Activated CD4-positive, alpha-beta memory T cell treated with anti-CD3 and anti-CD28 coated beads for 36 hours (primary cell): ENCODE results near the gene ODAD3. TPM values are rescaled to one million over a fixed set of nuclear protein-coding genes. Genes with fewer than 3 reads are reported as not detected.
A peak's percentile ranks its signal among the peaks of the same experiment; 100 is the strongest.

Source experiments
- CTCF ChIA-PET: fragments of 350-600 bp; sonication (Branson Sonifier 250); formaldehyde crosslinking; loops from one replicate; lab custom pipeline; 2021; ENCODE audit warnings: antibody characterized with exemption, inconsistent platforms; lab: Charles Lee
- POLR2A ChIA-PET: fragments of 350-600 bp; sonication (Branson Sonifier 250); formaldehyde crosslinking; loops from one replicate; lab custom pipeline; 2021; ENCODE audit warnings: antibody characterized with exemption; lab: Charles Lee
- DNase-seq: peaks from one replicate; pipeline ENCODE4 v3.0.0-alpha.2; 2020
- H3K27ac Mint-ChIP-seq: one replicate; pipeline ENCODE4 v1.8.0; 2021; ENCODE audit warnings: mixed read lengths
- H3K27me3 Mint-ChIP-seq: one replicate; pipeline ENCODE4 v1.8.0; 2021; ENCODE audit warnings: mixed read lengths
- H3K36me3 Mint-ChIP-seq: one replicate; pipeline ENCODE4 v1.8.0; 2021; ENCODE audit warnings: mixed read lengths
- H3K4me1 Mint-ChIP-seq: one replicate; pipeline ENCODE4 v1.8.0; 2021; ENCODE audit warnings: low read depth, mixed read lengths
- H3K4me3 Mint-ChIP-seq: one replicate; pipeline ENCODE4 v1.8.0; 2021; ENCODE audit warnings: mild to moderate bottlenecking, mixed read lengths
- H3K9me3 Mint-ChIP-seq: one replicate; pipeline ENCODE4 v1.8.0; 2021; ENCODE audit warnings: mixed read lengths
- intact Hi-C: fragments of 100-400 bp; cut with micrococcal nuclease; formaldehyde crosslinking; loops from one replicate; pipeline ENCODE4 v1.15.1; 2023
- total RNA-seq, 2 experiments: library from RNA; stranded (reverse); gene quantifications; one replicate each; pipeline ENCODE4 v1.2.3, GENCODE V29; 2021

ODAD3 gene
- under 1 TPM; 0.15 to 0.26 TPM for total RNA-seq

DNA sequence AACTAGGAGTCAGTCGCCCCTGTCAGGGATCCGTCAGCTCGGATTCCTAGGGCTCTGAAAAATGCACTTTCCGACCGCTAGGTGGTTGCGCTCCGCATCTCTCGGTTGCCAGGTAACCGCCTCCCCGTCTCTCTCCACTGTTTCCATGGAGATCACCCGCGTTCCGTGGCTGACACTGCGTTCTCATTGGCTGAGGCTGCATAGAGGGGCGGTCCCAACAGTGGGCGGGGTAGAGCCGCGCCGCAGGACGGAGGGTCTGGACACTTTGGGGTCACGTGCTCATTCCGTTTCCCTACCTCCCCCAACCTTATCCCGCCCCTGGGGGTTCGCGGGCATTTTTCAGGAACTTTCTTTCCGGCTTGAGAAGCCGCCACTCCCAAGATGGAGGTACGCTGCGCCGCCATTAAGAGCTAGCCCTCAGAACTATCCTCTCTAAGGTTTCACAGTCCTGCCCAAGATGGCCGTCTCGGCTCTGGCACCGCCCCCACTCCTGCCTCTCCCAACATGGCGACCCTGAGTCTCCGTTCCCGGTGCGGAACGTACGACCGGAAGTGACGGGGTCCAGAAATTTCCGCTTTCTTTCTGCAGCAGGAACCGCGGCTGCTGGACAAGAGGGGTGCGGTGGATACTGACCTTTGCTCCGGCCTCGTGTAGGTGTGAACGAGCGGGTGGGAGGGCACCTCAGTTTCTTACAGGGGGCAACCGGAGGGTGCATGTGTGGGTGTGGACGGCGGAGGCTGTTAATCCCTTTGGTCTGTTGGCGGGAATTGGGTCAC is at the start of gene ODAD3, which contains the start of gene PRKCSH:
Gene ODAD3 (minus strand): TSS at position 65 of the 776 bp plus-strand sequence. CDS start 105 bp downstream, outside the sequence.
Gene PRKCSH (plus strand): TSS at position 579 of the 776 bp plus-strand sequence. CDS start 483 bp downstream, outside the sequence.
- H3K36me3 Mint-ChIP-seq: peaks cover 20% of the 10 kb centered on the region
- peak within 1 kb of the TSS; percentile 99 for H3K4me3 Mint-ChIP-seq
- CTCF ChIA-PET: interaction anchor here (0.6 to 2.8 kb wide), 10 partner anchors 13 to 898 kb away, joined by 3 to 18 read pairs (median 4); partner anchors contain the start of genes SWSAP1 and ZNF563
- intact Hi-C loops: loop anchor here (1.0 to 5.0 kb wide), 5 partner anchors 13 to 143 kb away; no protein-coding TSS in a partner anchor
- peak within 1 kb of the TSS; percentile 95 for H3K27ac Mint-ChIP-seq
- POLR2A ChIA-PET: interaction anchor here (1.0 to 1.4 kb wide), 2 partner anchors 52 to 54 kb away, joined by 3 to 11 read pairs; no protein-coding TSS in a partner anchor
- H3K4me1 Mint-ChIP-seq: peaks cover 24% of the 10 kb centered on the region
- peaks cover 1% of the 10 kb centered on the region for H3K27me3 Mint-ChIP-seq
- DNase-seq: peak; percentile 99
- H3K9me3 Mint-ChIP-seq: no peaks in the 10 kb centered on the region

DNA sequence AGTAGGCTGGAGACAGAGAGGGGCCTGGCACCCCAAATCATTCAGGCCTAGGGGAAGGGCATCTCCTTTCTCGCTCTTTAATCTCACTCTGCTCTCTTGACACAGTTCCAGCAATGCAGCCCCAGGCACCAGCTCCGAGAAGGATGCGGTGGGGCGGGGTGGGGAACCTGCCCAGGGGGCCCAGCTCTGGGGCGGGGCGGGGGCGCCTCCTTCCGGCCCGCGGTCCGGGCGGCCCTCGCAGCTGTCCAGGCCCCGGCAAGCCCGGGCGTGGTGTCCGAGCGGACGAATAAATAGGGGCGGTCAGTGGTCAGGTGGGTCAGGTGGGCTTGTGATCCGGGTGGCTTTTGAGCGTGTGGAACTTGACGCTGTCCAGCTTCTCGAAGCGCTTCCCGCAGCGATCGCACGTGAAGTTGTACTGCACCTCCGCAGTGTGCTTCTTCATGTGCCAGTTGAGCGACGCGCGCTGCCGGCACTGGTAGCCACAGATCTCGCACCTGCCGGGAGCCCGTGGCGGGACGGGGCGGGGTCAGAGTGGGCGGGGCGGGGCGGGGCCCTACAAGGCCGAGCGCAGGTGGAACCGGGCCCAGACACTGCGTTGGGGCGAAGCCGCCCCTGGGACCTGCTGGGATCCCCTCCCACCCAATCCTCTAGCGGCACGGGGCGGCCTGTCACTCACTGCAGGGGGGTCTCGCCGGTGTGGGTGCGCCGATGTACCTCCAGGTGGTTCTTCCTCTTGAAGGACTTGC is 48.6 kb upstream of the ODAD3 start:
- ChIA-PET CTCF (interaction anchor here (0.7 to 3.4 kb wide), 32 partner anchors 8 to 553 kb away, joined by 3 to 36 read pairs (median 5); partner anchors contain the start of genes CCDC159, ECSIT, ODAD3 and PRKCSH), POLR2A (interaction anchor here (1.5 to 1.7 kb wide), 2 partner anchors 102 to 108 kb away, joined by 9 to 10 read pairs; no protein-coding TSS in a partner anchor)
- intact Hi-C loops: loop anchor here (2.0 kb wide), 2 partner anchors 103 to 191 kb away; no protein-coding TSS in a partner anchor
- no peak overlapping the region for H3K27ac Mint-ChIP-seq
- no peak overlapping the region for H3K4me3 Mint-ChIP-seq
- no peak for DNase-seq
- H3K4me1 Mint-ChIP-seq: peaks cover 19% of the 10 kb centered on the region
- no peaks in the 10 kb centered on the region for H3K9me3 Mint-ChIP-seq
- H3K36me3 Mint-ChIP-seq: peaks cover 9% of the 10 kb centered on the region
- peaks cover 17% of the 10 kb centered on the region for H3K27me3 Mint-ChIP-seq

DNA sequence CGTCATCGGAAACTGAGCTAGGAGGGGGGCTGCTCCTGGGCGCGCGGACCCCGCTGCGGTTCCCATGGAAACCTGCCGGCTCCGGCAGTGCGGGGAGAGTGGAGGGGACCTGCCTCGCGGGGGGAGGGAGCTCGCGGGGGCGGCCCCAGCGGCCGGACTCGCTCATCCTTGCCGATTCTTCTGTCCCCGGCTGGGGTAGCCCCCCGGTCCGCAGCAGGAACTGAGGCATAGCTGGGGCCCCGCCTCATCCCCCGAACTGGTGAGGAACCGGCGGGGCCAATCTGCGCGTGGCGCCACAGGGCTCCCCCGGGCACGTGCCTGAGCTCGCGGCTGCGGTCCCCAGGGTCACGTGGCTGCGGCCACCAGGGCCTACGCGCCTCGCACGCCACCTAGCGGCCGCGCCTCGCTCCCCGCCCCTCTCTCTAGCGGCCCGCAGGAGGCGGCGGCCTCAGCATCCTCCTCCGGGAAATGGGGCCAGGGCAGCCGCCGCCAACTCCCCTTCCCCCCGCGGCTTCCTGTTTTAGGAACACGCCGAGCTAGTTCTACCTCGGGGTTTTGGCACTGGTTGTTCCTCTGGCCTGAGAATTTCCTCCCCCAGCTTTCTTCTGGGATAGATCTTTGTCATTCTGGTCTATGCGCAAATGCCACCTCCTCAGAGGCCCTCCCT is 47.6 kb upstream of the ODAD3 start:
- Mint-ChIP-seq H3K27ac (peak overlapping the region; percentile 52), H3K27me3 (peaks cover 17% of the 10 kb centered on the region)
- intact Hi-C loops: loop anchor here (1.0 to 2.0 kb wide), 3 partner anchors 47 to 190 kb away; partner anchors contain the start of genes ODAD3 and PRKCSH

DNA sequence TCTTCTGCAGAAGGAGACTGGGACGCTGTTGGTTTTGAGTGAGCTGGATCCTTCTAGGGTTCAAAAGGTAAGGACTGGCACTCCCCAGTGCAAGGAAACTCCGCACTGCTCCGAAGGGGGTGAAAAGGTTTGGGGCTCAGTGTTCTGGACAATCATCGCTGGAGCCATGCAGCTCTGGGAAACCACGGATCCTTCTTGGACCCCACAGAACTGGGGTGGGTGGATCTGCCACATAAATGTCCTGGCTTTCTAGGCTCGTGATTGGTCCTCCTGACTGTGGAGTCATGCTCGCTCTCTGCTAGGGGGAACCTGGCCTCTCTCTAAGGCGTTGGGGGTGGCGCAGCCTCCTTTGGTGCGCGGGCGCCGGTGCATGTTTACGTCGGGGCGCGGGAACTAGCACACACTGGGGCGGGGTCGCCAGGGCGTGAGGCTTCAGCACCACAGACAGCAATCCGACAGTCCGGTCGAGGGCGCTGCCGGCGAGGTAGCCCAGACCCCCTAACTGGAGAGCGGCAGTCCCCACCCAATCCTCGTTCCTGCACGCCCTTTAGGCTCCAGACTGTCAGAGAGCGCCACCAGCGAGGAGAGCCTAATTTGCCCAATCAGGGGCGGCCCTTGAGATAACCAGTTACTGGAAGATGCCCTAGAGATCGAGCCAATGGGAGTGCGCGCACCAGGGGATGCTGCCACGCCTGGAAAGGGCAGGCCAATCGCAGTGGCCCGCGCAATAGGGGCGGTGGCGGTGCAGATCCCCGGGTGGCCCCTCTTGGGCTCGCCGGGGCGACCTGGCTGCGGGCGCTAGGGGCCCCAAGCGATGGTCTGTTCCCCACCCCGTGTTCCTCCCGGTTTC is 46.8 kb upstream of the ODAD3 start:
- no peaks in the 10 kb centered on the region for H3K9me3 Mint-ChIP-seq
- H3K27ac Mint-ChIP-seq: no peak overlapping the region
- H3K4me1 Mint-ChIP-seq: peaks cover 19% of the 10 kb centered on the region
- ChIA-PET CTCF (interaction anchor here (0.6 to 3.4 kb wide), 41 partner anchors 8 to 551 kb away, joined by 3 to 36 read pairs (median 4); partner anchors contain the start of genes CCDC159, ECSIT, ODAD3 and PRKCSH), POLR2A (interaction anchor here (0.8 to 1.7 kb wide), 6 partner anchors 47 to 106 kb away, joined by 3 to 10 read pairs (median 4); no protein-coding TSS in a partner anchor)
- DNase-seq: peak; percentile 89
- H3K4me3 Mint-ChIP-seq: peak overlapping the region; percentile 70
- H3K36me3 Mint-ChIP-seq: peaks cover 9% of the 10 kb centered on the region
- intact Hi-C loops: loop anchor here (1.0 to 2.0 kb wide), 3 partner anchors 46 to 189 kb away; partner anchors contain the start of genes ODAD3 and PRKCSH
- H3K27me3 Mint-ChIP-seq: peaks cover 17% of the 10 kb centered on the region

More for the DNA sequence above, 47.6 kb upstream of the ODAD3 start:
- CTCF ChIA-PET: interaction anchor here (0.6 to 3.4 kb wide), 43 partner anchors 9 to 552 kb away, joined by 3 to 36 read pairs (median 4); partner anchors contain the start of genes CCDC159, ECSIT, ODAD3 and PRKCSH
- Mint-ChIP-seq H3K36me3 (peaks cover 9% of the 10 kb centered on the region), H3K4me1 (peaks cover 19% of the 10 kb centered on the region), H3K9me3 (no peaks in the 10 kb centered on the region), H3K4me3 (peak overlapping the region; percentile 70)
- POLR2A ChIA-PET: interaction anchor here (0.6 to 1.7 kb wide), 5 partner anchors 46 to 107 kb away, joined by 3 to 10 read pairs (median 6); no protein-coding TSS in a partner anchor
- peak; percentile 91 for DNase-seq

DNA sequence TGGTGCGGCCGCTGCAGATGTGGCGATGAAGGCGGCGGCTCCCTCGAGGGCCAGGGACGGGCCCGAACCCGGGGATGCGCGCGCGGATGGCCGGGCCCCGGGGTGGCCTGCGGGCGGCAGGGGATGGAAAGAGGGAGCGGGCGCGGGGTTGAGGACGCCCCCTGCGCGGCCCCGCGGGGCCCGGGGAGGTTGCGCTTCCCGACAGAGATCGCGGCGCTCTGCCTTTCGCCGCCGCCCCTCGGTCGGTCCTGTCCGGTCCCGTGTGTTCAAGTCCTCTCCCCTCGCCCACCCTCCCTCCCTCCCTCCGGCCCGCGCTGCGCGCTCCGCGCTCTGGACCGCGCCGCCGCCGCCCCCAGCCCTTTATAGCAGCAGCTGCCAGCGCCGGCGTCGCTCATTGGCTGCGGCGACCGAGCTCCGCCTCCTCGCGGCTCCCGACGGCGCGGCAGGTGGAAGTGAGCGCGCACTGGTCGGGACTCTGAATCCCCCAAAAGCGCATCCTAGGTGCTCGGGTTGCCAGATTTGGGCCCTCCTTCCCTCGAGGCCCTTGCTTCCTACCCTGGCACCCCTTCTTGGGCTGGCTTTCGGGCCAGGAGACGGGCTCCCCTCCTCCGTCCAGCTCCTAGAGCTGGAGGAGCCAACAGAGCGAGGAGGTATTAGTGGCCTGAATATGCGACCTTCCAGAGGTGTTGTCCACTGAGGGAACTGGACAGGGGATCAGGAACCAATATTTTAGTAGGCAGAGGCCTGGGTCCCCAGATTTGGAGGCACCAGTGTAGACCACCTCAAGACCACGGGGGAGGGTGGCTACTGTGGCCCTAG is 46.0 kb upstream of the ODAD3 start, which contains the start of gene ELAVL3:
Gene ELAVL3 (minus strand): TSS at position 332 of the 819 bp plus-strand sequence. CDS start 438 bp downstream, outside the sequence.
- peaks cover 9% of the 10 kb centered on the region for H3K36me3 Mint-ChIP-seq
- H3K4me3 Mint-ChIP-seq: peak within 1 kb of the TSS; percentile 51
- ChIA-PET CTCF (interaction anchor here (0.6 to 3.4 kb wide), 4 partner anchors 100 to 1481 kb away, joined by 3 to 36 read pairs (median 20); partner anchors contain the start of gene SWSAP1), POLR2A (interaction anchor here (0.8 to 1.3 kb wide), 3 partner anchors 47 to 104 kb away, joined by 3 to 4 read pairs (median 3); no protein-coding TSS in a partner anchor)
- DNase-seq: no peak
- H3K27me3 Mint-ChIP-seq: peaks cover 17% of the 10 kb centered on the region
- intact Hi-C loops: no loop called here
- H3K27ac Mint-ChIP-seq: no peak within 1 kb of the TSS
- no peaks in the 10 kb centered on the region for H3K9me3 Mint-ChIP-seq
- peaks cover 19% of the 10 kb centered on the region for H3K4me1 Mint-ChIP-seq

DNA sequence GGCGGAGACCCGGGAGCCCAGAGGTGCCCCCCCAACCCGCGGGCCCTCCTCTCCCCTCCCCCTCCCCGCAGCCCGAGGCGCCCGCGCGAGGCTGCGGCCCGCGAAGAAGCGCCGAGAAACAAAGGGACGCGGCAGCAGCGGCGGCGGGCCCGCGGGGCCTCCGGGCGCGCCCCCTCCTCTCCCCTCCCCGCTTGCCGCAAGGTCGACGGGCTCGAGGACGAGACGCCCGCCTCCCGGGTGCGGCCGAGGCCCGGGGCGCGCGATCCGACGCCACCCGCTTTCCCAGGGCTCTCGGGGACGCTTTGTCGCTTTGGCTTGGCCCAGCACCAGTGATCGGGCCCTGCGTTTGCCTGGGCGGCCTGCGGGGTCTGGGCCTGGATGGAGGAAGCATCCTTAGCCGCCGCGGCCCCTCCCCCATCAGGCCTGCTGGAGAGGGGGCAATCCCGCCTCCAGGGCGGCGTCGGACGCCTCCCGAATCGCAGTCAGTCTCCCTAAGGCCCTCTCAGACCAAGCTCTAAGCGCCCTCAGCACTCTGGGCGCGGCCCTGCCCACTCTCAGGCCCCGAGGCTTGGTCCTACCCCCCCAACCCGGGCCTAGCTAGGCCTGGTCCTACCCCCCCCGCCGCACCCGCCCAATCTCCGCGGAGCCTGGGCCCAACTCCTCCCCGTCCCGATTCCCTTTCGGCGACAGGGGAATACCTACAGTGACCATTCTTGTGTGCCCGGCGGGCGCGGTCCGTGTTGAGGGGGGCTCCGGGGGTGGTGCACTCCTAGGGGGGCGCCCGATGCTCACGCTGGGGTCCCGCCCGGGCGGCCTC is 45.2 kb upstream of the ODAD3 start:
- H3K27ac Mint-ChIP-seq: no peak overlapping the region
- H3K4me3 Mint-ChIP-seq: no peak overlapping the region
- CTCF ChIA-PET: interaction anchor here (0.6 to 1.1 kb wide), 2 partner anchors 186 to 1480 kb away, joined by 3 to 4 read pairs; no protein-coding TSS in a partner anchor
- POLR2A ChIA-PET: interaction anchor here (1.0 kb wide), 1 partner anchor 99 kb away, joined by 4 read pairs; no protein-coding TSS in a partner anchor
- peaks cover 7% of the 10 kb centered on the region for H3K36me3 Mint-ChIP-seq
- peaks cover 19% of the 10 kb centered on the region for H3K4me1 Mint-ChIP-seq
- no peaks in the 10 kb centered on the region for H3K9me3 Mint-ChIP-seq
- peaks cover 17% of the 10 kb centered on the region for H3K27me3 Mint-ChIP-seq
- DNase-seq: no peak
- intact Hi-C loops: no loop called here

DNA sequence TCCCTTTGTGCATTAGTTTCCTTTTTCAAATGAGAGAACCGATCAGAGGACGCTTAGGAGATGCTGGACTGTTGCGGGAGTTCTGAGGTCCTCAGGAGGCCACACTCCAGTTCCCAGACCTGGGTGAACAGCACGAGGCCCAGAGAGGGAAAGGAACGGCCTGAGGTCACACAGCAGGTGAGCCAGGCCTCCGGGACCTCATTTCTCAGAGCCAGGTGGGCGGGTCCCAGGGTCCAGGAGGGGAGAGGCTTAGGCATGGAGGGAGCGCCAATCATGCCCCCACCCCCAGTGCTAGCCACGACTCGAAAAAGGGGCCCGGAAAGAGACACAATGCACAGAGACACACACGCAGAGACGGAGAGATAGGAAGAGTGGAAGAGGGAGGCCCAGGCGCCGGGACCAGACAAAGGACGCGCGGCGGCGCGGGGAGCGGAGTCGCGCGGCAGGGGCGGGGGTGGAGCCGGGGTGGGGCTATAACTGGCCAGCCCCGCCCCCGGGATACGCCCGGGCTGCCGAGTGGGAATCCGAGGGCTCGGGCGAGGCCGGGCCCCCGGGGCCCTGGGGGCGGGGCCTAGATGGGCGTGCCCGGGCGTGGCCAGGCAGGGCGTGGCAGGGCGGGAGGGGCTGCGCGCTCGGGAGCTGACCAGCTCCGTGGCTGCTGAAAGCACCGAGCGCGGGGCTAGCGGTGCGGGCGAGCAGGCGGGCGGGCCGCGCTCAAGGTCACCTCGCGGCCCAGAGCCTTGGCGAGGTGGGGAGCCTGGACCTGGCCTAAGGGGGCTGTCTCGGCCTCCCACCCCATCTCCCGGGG is 44.4 kb upstream of the ODAD3 start:
- peaks cover 7% of the 10 kb centered on the region for H3K36me3 Mint-ChIP-seq
- peak; percentile 59 for DNase-seq
- no peak overlapping the region for H3K27ac Mint-ChIP-seq
- H3K4me1 Mint-ChIP-seq: peaks cover 19% of the 10 kb centered on the region
- H3K4me3 Mint-ChIP-seq: no peak overlapping the region
- POLR2A ChIA-PET: no interaction called here
- intact Hi-C loops: no loop called here
- H3K9me3 Mint-ChIP-seq: no peaks in the 10 kb centered on the region
- CTCF ChIA-PET: interaction anchor here (0.6 kb wide), 1 partner anchor 78 kb away, joined by 5 read pairs; no protein-coding TSS in a partner anchor
- peaks cover 17% of the 10 kb centered on the region for H3K27me3 Mint-ChIP-seq
